Cardiac muscle cell (in vitro differentiated cells and primary cell): ENCODE results near the gene SERPING1. TPM values are rescaled to one million over a fixed set of nuclear protein-coding genes. Genes with fewer than 3 reads are reported as not detected.
A peak's percentile ranks its signal among the peaks of the same experiment; 100 is the strongest.

Source experiments
- DNase-seq, 2 donors: peaks; one replicate each; pipeline versions ENCODE4 v3.0.0 to v3.0.0-alpha.2; 2010 to 2017; ENCODE audit warnings: low read depth in 1 of 2, low spot score in 1 of 2
- H3K27ac ChIP-seq: fragments of 200-600 bp; sonication (generic); 2 replicates; pipeline ENCODE4 v1.5.1; 2016
- H3K27me3 ChIP-seq: fragments of 200-600 bp; sonication (generic); 2 replicates; pipeline ENCODE4 v1.6.0; 2016; ENCODE audit warnings: control low read depth
- H3K36me3 ChIP-seq: fragments of 200-600 bp; sonication (generic); 2 replicates; pipeline ENCODE4 v1.5.1; 2016; ENCODE audit warnings: control low read depth
- H3K4me1 ChIP-seq: fragments of 200-600 bp; sonication (generic); 2 replicates; pipeline ENCODE4 v1.8.1; 2017; ENCODE audit warnings: low read depth, mild to moderate bottlenecking, mixed run types
- H3K4me3 ChIP-seq: fragments of 200-600 bp; sonication (generic); 2 replicates; pipeline ENCODE4 v1.5.1; 2016; ENCODE audit warnings: mild to moderate bottlenecking
- H3K9me3 ChIP-seq: fragments of 200-600 bp; sonication (generic); 2 replicates; pipeline ENCODE4 v1.5.1; 2017; ENCODE audit warnings: low read depth, mild to moderate bottlenecking, control low read depth
- polyA plus RNA-seq: library from polyadenylated mRNA; unstranded; fragments of >200 nt; fragmentation: Nextera tagmentation; extraction: Ambion mirVana; gene quantifications from 2 replicates; pipeline ENCODE4 v1.2.1, GENCODE V29; 2016
- total RNA-seq: library from RNA; depleted of rRNA; stranded (reverse); fragments of >200 nt; gene quantifications from 2 replicates; pipeline ENCODE4 v1.2.3, GENCODE V29; 2016
- TF ChIP-seq, protein P1 (sequence below): IDR thresholded peaks from 2 replicates; pipeline ENCODE4 v1.5.1; 2012; ENCODE audit warnings: low read depth, mild to moderate bottlenecking, low read length

The SERPING1 gene
- total and polyA plus RNA-seq, 2 experiments from 2014 or later, result 51.9 to 80.7 TPM

DNA sequence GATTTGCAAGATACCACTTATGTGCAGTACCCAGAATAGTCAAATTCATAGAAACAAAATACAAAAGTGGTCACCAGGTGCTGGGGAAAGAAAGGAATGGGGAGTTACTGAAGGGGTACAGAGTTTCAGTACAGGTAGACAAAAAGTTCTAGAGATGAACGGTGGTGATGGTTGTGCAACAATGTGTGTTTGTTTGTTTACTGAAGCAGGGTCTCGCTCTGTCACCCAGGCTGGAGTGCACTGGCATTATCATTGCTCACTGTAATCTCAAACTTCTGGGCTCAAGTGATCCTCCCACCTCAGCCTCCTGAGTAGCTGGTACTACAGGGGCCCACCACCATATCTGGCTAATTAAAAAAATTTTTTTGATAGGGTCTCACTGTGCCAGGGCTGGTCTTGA is 42.1 kb upstream of the SERPING1 start:
- peaks cover 46% of the 10 kb centered on the region for H3K36me3 ChIP-seq
- TF ChIP-seq, protein P1, sequence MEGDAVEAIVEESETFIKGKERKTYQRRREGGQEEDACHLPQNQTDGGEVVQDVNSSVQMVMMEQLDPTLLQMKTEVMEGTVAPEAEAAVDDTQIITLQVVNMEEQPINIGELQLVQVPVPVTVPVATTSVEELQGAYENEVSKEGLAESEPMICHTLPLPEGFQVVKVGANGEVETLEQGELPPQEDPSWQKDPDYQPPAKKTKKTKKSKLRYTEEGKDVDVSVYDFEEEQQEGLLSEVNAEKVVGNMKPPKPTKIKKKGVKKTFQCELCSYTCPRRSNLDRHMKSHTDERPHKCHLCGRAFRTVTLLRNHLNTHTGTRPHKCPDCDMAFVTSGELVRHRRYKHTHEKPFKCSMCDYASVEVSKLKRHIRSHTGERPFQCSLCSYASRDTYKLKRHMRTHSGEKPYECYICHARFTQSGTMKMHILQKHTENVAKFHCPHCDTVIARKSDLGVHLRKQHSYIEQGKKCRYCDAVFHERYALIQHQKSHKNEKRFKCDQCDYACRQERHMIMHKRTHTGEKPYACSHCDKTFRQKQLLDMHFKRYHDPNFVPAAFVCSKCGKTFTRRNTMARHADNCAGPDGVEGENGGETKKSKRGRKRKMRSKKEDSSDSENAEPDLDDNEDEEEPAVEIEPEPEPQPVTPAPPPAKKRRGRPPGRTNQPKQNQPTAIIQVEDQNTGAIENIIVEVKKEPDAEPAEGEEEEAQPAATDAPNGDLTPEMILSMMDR, result no peak

DNA sequence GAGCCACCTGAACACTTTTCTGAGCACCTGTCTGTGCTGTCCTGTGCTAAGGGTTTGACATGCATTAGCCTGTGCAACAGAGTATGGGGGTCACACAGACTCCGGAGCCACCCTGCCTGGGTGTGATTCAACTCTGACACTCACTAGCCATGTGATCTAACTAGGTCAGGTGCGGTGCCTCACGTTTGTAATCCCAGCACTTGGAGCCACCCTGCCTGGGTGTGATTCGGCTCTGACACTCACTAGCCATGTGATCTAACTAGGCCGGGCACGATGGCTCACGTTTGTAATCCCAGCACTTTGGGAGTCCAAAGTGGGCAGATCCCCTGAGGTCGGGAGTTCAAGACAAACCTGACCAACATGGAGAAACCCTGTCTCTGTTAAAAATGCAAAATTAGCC is 41.4 kb upstream of the SERPING1 start:
- TF ChIP-seq, protein P1, result no peak
- Histone ChIP-seq H3K4me3 (no peak overlapping the region), H3K27ac (no peak overlapping the region), H3K27me3 (no peaks in the 10 kb centered on the region), H3K36me3 (peaks cover 46% of the 10 kb centered on the region), H3K9me3 (no peaks in the 10 kb centered on the region), H3K4me1 (no peaks in the 10 kb centered on the region)
- no peak for DNase-seq

More for the DNA sequence above, 42.1 kb upstream of the SERPING1 start:
- no peak overlapping the region for H3K27ac ChIP-seq
- H3K9me3 ChIP-seq, result no peaks in the 10 kb centered on the region
- DNase-seq, result no peak
- no peak overlapping the region for H3K4me3 ChIP-seq
- no peaks in the 10 kb centered on the region for H3K4me1 ChIP-seq
- no peaks in the 10 kb centered on the region for H3K27me3 ChIP-seq

DNA sequence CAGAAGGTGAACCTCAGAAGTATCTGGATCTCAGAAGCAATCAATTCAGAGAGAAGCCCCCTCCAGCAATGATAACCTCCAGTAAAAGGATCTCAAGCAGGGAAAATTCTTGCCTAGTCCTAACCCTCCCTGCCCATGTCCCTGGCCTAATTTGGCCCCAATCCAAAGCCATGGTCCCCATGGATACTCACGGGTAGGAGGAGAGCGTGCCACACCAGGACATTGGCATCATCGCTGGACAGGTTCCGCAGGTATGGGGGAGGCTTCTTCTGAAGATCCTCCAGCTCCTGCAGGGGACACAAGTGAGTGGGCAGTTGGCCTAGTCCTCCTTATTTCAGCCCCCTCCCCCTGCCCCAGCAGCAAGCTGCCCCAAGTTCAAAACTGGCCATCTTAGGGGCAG is 37.3 kb upstream of the SERPING1 start:
- Histone ChIP-seq H3K4me1 (peaks cover 11% of the 10 kb centered on the region), H3K9me3 (no peaks in the 10 kb centered on the region), H3K4me3 (no peak overlapping the region), H3K27ac (no peak overlapping the region), H3K27me3 (no peaks in the 10 kb centered on the region), H3K36me3 (peaks cover 19% of the 10 kb centered on the region)
- DNase-seq, result no peak
- TF ChIP-seq, protein P1, result no peak

DNA sequence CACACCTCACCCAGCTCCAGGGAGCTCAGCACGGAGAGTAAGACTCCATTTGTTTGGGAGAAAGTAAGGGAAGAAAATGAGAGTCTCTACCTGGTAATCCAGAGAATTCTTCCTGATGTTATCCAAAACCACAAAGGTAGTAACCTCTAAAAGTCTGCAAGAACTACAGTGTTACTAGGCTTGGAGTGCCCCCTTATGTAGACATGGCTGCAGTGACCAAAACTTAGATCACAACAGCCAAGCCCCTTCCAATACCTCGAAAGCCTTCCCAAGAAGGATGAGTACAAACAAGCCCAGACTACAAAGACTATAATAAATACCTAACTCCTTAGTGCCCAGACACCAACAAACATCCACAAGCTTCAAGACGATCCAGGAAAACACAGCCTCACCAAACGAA is 34.9 kb upstream of the SERPING1 start:
- H3K4me3 ChIP-seq, result no peak overlapping the region
- peak in 1 of 2 donors; percentile 22 for DNase-seq
- H3K27ac ChIP-seq, result peak overlapping the region; percentile 71
- no peaks in the 10 kb centered on the region for H3K27me3 ChIP-seq
- H3K36me3 ChIP-seq, result peaks cover 16% of the 10 kb centered on the region
- TF ChIP-seq, protein P1, result no peak
- H3K9me3 ChIP-seq, result no peaks in the 10 kb centered on the region
- H3K4me1 ChIP-seq, result peaks cover 14% of the 10 kb centered on the region

DNA sequence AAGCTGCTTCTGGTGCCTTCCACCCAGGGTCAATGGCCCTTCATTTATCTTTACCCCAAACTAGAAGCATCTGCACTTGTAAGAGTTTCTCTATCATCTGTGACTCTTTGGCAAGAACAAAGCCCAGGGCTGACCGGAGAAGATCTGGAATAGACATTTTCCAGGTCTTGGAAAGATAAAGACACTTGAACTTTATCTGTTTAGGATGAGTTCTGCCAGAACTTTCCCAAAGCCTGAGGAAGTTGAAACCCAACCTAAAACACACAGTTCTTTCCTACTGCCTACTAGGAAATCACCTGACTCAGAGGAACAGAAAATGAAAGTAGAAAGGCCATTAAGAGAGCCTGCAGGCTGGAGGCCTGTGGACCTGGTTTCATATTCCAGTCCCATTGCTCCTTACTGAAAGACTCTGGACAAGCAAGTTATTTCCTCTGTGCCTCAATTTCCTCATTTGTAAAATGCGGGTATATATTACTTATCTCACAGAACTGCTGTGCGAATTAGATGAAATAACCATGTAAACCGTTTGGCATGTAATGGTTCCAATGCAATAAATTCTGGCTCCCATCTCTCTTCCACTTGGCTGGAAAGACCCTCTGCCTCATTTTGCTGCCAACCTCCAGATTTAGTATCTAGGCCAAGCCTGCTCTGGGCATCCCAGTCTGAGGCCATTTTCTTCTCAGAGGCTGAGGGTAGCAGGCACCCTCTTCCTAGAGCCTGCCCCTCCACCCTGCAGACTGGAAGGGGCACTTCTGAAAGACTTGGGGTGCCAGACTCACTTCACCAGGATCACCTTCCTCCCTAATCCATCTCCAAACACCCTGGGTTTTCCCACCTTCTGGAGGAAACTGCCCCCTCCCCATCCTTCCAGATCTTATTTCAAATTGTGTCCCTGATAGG is 31.2 kb upstream of the SERPING1 start:
- H3K27ac ChIP-seq, result peak overlapping the region; percentile 82
- TF ChIP-seq, protein P1, result no peak
- H3K9me3 ChIP-seq, result no peaks in the 10 kb centered on the region
- no peaks in the 10 kb centered on the region for H3K27me3 ChIP-seq
- DNase-seq, result peak; percentile 44 to 54
- H3K4me3 ChIP-seq, result peak overlapping the region; percentile 87
- peaks cover 13% of the 10 kb centered on the region for H3K4me1 ChIP-seq
- no peaks in the 10 kb centered on the region for H3K36me3 ChIP-seq
